Activated CD4-positive, alpha-beta T cell treated with anti-CD3 and anti-CD28 coated beads for 1 hour (primary cell): ENCODE data around the gene PRR12.

Source experiments
- DNase-seq: peaks from one replicate; pipeline ENCODE4 v3.0.0-alpha.2; 2020

Gene PRR12, protein sequence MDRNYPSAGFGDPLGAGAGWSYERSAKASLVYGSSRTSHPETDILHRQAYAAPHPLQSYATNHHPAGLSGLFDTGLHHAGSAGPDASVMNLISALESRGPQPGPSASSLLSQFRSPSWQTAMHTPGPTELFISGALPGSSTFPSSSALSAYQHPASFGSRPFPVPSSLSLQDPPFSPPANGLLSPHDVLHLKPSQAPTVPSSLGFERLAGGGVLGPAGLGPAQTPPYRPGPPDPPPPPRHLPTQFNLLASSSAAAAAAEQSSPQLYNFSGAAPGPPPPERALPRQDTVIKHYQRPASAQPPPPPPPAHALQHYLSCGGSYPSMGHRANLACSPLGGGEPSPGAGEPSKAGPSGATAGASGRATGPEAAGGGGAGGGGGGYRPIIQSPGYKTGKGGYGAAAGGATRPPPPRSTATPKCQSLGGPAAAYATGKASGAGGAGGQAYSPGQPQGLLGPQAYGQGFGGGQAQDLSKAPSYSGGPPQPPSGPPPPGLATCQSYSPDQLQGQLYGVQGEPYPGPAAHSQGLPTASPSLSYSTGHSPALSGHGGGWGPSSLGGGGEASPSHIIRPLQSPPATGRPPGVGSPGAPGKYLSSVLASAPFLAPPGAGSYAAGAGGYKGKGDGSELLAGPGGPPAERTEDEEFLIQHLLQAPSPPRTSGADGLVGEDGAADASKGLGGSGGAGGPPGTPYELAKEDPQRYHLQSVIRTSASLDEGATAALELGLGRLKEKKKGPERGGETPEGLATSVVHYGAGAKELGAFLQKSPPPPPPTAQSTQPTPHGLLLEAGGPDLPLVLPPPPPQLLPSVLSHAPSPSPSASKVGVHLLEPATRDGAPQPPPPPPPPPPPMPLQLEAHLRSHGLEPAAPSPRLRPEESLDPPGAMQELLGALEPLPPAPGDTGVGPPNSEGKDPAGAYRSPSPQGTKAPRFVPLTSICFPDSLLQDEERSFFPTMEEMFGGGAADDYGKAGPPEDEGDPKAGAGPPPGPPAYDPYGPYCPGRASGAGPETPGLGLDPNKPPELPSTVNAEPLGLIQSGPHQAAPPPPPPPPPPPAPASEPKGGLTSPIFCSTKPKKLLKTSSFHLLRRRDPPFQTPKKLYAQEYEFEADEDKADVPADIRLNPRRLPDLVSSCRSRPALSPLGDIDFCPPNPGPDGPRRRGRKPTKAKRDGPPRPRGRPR (N-terminal part only)

DNA sequence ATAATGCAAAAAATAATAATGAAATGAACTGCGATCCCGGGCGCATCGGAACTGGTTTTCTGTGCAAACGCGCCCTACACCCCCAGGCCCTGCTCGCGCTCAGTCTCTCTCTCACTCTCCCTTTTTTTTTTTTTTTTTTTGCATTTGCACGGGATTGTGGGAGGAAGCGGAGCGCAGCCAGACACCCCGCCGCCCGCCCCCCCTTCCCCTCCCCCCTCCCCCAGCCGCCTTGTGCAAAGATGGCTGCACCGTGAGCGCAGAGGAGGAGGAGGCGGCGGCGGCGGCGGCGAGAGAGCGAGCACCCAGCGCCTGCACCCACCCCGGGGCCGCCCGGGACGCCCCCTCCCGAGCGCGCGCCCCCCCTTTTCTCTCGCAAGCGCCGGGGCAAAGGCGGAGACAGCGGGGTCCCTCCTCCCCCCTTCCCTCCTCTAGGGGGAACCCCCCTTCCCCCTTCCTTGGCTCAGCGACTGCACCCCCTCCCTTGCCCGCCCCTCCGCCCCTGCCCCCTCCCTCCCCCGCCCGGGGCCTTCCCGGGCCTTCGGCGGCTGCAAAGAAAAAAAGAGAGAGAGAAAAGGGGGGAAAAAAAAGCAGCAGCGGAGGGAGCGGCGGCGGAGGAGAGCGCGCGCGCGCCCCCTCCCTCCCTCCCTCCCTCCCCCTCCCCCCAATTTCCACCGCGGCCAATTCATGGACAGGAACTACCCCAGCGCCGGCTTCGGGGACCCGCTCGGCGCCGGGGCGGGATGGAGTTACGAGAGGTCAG, at the start of gene PRR12:
PRR12 (plus strand) TSS at position 212 of the 760 bp plus-strand sequence; CDS start at position 685, 473 bp downstream.
- peak; percentile 49 for DNase-seq

DNA sequence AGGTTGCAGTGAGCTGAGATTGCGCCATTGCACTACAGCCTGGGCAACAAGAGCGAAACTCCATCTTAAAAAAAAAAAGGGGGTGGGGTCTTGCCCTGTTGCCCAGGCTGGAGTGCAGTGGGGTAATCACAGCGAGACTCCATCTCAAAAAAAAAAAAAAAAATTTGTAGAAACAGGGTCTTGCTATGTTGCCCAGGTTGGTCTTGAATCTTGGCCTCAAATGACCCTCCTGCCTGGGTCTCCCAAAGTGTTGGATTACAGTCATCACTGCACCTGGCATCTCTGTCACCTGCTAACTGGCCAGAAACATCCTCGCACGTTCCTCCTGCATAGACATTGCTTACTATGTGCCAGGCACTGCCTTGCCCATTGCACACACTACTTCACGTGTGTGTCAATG, 49.1 kb upstream of the PRR12 start:
- no peak for DNase-seq

GRCh38 chr19:49542446-49542845, 48.5 kb upstream of the PRR12 start:
- no peak for DNase-seq

DNA sequence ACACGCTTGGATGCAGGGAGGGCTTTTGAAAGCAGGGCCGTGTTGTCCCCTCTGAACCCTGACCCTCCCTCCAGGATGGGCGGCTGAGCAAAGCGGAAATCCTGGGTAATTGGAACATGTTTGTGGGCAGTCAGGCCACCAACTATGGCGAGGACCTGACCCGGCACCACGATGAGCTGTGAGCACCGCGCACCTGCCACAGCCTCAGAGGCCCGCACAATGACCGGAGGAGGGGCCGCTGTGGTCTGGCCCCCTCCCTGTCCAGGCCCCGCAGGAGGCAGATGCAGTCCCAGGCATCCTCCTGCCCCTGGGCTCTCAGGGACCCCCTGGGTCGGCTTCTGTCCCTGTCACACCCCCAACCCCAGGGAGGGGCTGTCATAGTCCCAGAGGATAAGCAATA, 48.0 kb upstream of the PRR12 start:
- no peak for DNase-seq

GRCh38 chr19:49544154-49544553, 46.8 kb upstream of the PRR12 start:
- no peak for DNase-seq

GRCh38 chr19:49546825-49547565, 44.0 kb upstream of the PRR12 start:
- DNase-seq, result peak; percentile 37

DNA sequence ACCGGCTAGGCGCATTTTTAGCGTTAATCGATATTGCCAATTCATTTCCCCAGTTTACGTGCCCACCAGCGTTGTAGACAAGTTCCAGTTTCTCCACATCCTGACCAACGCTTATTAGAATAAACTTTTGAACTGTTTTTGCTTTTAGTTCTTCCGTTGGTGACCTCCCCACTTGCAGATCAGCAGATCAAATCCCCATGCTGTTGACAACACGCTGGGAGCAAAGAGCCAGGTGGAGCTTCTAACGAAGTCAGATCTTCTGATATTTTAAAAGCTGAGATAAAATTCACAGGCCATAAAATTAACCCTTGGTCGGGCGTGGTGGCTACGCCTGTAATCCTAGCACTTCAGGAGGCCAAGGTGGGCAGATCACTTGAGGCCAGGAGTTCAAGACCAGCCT, 41.9 kb upstream of the PRR12 start:
- DNase-seq, result no peak

DNA sequence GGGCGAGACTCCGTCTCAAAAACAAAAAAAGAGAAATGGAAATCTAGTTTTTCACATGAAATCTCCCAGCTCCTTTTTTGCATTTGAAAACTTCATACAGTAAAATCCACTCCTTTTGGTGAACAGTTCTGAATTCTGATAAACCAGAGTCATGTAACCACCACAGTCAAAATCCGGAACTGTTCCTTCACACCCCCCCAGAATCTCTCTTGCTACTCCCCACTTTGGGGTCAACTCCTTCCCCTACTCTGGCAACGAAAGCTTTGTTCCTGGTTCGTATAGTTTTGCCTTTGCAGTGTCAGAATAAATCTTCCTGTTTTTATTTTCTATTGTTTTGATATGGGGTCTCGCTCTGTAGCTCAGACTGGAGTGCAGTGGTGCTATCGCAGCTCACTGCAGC, 39.5 kb upstream of the PRR12 start:
- DNase-seq, result no peak

- no peak for DNase-seq
Observed at GRCh38 chr19:49552749-49553148, 38.2 kb upstream of the PRR12 start.

- peak; percentile 46 for DNase-seq
Observed at GRCh38 chr19:49553451-49554271, 37.3 kb upstream of the PRR12 start.

DNA sequence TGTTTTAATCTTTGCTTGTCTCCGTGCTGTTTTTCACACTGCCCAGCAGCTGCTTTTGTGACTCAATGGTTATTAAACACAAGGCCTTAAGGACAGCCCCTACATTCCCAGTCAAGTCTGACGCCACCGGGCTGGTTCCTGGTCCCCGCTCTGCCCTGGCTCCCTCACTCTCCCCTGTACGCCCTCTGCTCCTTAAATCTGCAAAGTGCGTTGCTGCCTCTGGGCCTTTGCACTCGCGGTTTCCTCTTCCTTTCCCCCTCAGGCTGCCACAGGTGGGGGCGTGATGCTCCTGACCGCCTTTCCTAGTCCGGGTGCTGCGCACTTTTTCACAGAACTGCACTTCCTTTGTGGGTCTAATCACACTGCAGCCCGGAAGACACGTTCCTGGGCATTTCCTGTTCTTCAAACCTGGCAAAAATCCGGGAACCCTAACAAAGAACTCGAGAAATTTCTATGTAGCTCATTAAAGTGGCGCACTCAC, 36.2 kb upstream of the PRR12 start:
- DNase-seq, result no peak

- peak; percentile 71 for DNase-seq
Observed at GRCh38 chr19:49555600-49556411, 35.2 kb upstream of the PRR12 start.

DNA sequence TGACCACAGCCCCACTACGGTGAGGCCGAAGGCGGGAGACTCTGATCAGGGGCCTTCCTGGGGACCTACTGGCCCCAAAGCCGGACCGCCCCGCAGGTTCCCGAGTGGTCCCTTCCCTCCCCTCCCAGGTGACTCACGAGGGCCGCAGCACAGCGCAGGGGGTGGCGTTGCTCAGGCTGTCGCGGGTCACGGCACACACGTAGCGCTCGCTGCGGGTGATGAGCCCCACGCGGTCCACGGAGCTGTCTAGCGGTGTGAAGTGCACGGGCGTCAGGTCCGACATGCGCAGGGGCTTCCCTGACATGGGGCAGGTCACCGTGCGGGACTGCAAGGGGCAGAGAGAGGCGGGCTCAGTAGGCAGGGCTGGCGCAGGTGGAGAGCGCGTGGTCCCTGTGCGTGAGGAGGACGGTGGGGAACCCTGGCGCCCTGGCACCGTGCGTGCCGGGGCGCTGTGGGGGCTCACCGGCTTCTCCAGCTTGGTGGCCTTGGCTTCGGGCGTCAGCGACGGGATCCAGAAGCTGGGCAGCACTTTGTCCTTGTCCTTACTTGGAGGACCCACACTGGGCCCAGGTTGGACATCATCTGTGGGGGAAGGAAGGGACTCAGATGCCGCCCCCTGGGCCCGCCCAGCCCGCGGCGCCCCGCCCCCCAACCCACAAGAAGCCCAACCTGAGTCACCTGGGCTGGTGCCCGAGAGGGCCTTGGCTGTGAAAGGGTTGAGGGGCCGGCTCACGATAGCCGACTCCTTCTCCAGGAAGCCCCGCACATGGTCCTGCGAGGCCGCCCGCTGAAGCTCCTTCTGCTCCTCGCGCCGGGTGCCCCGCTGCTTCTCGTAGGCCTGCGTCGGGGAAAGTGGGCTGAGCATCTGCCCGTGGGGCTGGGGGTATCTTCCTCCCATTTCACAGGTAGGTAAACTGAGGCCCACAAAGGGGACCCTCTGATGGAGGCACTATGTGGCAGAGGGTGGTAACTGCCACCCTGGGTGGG, 34.3 kb upstream of the PRR12 start:
- DNase-seq, result no peak

- no peak for DNase-seq
Observed at GRCh38 chr19:49557641-49558325, 33.2 kb upstream of the PRR12 start.

DNA sequence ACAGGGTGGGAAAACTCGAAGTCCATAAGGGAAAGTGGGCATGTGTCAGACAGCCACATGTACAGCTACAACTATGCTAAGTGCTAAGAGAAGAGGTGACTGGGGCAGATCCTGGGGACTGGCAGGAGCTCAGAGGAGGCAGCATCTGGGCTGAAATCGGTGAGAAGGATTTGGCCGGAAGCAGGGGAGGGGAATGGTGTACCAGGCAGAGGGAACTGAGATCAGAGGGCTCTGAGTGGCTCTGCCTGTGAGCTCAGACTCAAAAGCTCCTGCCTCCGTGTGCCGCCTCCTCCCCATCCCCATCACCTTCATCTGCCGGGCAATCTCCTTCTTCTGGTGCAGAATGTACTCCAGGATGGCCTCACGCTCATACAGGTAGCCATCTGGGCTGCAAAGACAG, 32.4 kb upstream of the PRR12 start:
- no peak for DNase-seq

- DNase-seq, result no peak
Observed at GRCh38 chr19:49559443-49559842, 31.5 kb upstream of the PRR12 start.

GRCh38 chr19:49559928-49560327, 31.1 kb upstream of the PRR12 start:
- no peak for DNase-seq

DNA sequence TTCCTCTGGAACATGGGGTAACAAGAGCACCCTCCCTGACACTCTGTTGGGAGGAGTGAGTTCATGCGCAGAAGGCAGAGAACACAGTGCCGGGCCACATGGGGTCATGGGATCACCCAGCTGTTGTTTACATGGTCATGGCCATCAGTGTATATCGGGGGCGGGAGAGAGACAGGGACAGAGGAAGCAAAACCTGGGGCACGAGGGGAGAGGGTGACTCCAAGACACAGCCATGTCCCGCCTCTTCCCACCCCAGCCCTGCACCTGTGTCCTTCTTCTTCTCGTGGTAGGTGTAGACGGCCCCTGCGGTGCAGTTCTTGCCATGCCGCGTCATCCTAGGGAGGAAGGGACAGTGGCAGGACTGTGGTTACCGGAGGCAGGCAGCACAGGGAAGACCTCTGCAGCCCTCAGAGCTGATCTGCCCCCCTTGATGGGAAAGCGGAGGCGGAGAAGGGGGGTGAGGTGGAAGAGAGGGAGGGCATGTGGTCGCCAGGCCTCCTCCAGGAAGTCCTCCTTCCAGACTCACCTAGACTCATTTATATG, 30.6 kb upstream of the PRR12 start:
- no peak for DNase-seq
